ENCODE data around the gene C4orf50. TPM values are rescaled to one million over a fixed set of nuclear protein-coding genes. Genes with fewer than 3 reads are reported as not detected.

The C4orf50 gene
- polyA plus RNA-seq, 1 donor from 2014 or later = 1.6 TPM

DNA sequence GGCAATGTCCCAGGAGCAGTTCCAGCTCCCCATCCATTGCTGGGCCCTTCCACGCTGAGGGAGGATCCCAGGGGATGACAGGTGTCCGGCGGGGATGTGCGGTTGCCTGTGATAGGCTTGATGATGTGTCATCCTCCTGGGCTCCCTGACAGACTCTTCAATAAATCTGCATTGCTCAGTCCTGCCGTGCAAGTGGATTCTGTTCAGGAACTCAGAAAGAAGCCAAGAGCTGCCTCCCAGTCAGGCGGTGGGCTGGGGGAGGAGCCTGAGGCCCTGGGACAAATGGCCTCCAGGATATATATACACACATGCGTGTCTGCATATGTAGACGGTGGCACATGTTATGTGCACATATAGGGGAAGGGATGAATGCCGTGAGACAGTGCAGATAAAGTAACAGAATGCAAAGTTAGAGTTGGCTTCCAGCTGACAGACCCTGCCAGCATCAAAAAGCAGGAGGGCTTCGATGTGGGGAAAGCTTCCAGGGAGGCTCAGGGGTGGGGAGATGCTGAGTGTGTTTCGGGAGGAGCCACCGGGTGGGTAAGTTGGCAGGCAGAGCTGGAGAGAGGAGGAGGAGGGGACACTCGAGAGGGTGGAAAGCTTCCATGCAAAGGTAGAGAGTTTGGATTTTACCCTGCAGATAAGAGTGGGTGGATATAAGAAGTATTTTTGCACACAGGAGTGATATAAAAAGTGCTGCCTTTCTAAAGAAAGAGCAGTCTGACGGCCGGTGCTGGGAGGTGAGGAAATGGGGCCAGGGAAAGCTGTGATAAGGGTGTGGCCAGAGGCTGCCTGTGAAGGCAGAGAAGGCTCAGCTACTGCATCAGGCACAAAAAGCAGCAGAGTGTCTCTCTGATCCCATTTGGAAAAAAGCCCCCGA is 96.9 kb downstream of the C4orf50 start:
- Histone ChIP-seq H2AFZ (ENCODE audit: low read depth, low read length) (no peak overlapping the region), H3K9me2 (ENCODE audit: insufficient read depth, low read length) (no peaks in the 10 kb centered on the region), H3K4me3 (ENCODE audit: low read length) (no peak overlapping the region), H3F3A (ENCODE audit: insufficient read depth, low read length, poor library complexity, severe bottlenecking) (no peaks in the 10 kb centered on the region), H3K27ac (ENCODE audit: low read length) (no peak overlapping the region), H3K79me2 (replicated peaks; ENCODE audit: insufficient read depth, low read length) (no peaks in the 10 kb centered on the region), H4K20me1 (ENCODE audit: insufficient read depth) (no peaks in the 10 kb centered on the region), H3K27me3 (ENCODE audit: insufficient read depth, low read depth, low read length) (no peaks in the 10 kb centered on the region), H3K36me3 (ENCODE audit: insufficient read depth, low read length) (no peaks in the 10 kb centered on the region), H3K9ac (ENCODE audit: low read length) (no peak overlapping the region), H3K4me2 (ENCODE audit: low read length) (no peak overlapping the region), H3K9me3 (ENCODE audit: low read length) (no peaks in the 10 kb centered on the region)
- TF ChIP-seq RAD21 (conservative IDR thresholded peaks at IDR 0.05) (no peak), MXI1 (conservative IDR thresholded peaks at IDR 0.05; ENCODE audit: poor library complexity, severe bottlenecking) (no peak), TAF1 (IDR thresholded peaks at IDR 0.05; ENCODE audit: low read depth) (no peak), REST (IDR thresholded peaks at IDR 0.05; ENCODE audit: borderline replicate concordance) (no peak), EZH2 (IDR thresholded peaks at IDR 0.05; ENCODE audit: borderline replicate concordance, insufficient read depth, low read length, poor library complexity, severe bottlenecking) (no peak), POLR2AphosphoS5 (IDR thresholded peaks at IDR 0.05) (no peak), CTCF (IDR thresholded peaks at IDR 0.05; ENCODE audit: poor library complexity, severe bottlenecking) (no peak), EP300 (conservative IDR thresholded peaks at IDR 0.05; ENCODE audit: poor library complexity, severe bottlenecking) (no peak), SMC3 (conservative IDR thresholded peaks at IDR 0.05; ENCODE audit: poor library complexity) (no peak)

DNA sequence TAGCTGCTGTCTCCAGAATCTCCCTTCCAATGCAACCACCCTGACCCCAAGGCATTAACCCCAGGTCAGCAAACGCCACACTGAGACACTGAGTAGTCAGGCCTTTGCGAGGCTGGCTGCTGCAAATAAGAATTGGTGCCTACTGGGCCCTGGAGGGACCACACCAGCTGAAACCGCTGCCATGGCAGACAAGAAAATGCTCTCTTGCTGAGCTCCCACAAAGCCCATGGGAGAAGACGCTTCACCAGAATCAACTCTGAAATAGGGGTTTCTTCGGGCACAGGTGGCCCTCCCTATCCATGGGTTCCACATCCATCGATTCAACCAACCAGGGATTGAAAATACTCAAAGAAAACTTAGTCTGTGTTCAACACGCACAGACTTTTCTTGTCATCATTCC is 98.7 kb downstream of the C4orf50 start:
- Histone ChIP-seq H3K79me2 (replicated peaks; ENCODE audit: insufficient read depth, low read length) (no peaks in the 10 kb centered on the region), H3K4me2 (ENCODE audit: low read length) (no peak overlapping the region), H2AFZ (ENCODE audit: low read depth, low read length) (no peak overlapping the region), H3K9me3 (ENCODE audit: low read length) (no peaks in the 10 kb centered on the region), H3K9me2 (ENCODE audit: insufficient read depth, low read length) (no peaks in the 10 kb centered on the region), H3K36me3 (ENCODE audit: insufficient read depth, low read length) (no peaks in the 10 kb centered on the region), H3K27ac (ENCODE audit: low read length) (no peak overlapping the region), H4K20me1 (ENCODE audit: insufficient read depth) (no peaks in the 10 kb centered on the region), H3K27me3 (ENCODE audit: insufficient read depth, low read depth, low read length) (no peaks in the 10 kb centered on the region), H3K4me3 (ENCODE audit: low read length) (no peak overlapping the region), H3K9ac (ENCODE audit: low read length) (no peak overlapping the region), H3F3A (ENCODE audit: insufficient read depth, low read length, poor library complexity, severe bottlenecking) (no peaks in the 10 kb centered on the region)
- TF ChIP-seq EP300 (conservative IDR thresholded peaks at IDR 0.05; ENCODE audit: poor library complexity, severe bottlenecking) (no peak), REST (IDR thresholded peaks at IDR 0.05; ENCODE audit: borderline replicate concordance) (no peak), CTCF (IDR thresholded peaks at IDR 0.05; ENCODE audit: poor library complexity, severe bottlenecking) (no peak), RAD21 (conservative IDR thresholded peaks at IDR 0.05) (no peak), EZH2 (IDR thresholded peaks at IDR 0.05; ENCODE audit: borderline replicate concordance, insufficient read depth, low read length, poor library complexity, severe bottlenecking) (no peak), TAF1 (IDR thresholded peaks at IDR 0.05; ENCODE audit: low read depth) (no peak), SMC3 (conservative IDR thresholded peaks at IDR 0.05; ENCODE audit: poor library complexity) (no peak), MXI1 (conservative IDR thresholded peaks at IDR 0.05; ENCODE audit: poor library complexity, severe bottlenecking) (no peak), POLR2AphosphoS5 (IDR thresholded peaks at IDR 0.05) (no peak)
